Right atrium auricular region (tissue), 2 donors: ENCODE measurements around the gene ME3. TPM values are rescaled to one million over a fixed set of nuclear protein-coding genes. Genes with fewer than 3 reads are reported as not detected.
"Not testable (repeated sequence)": the region's sequence is repeated elsewhere in the genome, so short reads cannot be mapped to it uniquely, and the experiment has no call there.

Experiments
- DNase-seq: peaks from one replicate; pipeline ENCODE4 v3.0.0-alpha.2; 2019; ENCODE audit warnings: low spot score
- H3K27ac ChIP-seq, 2 donors: fragments of 200-600 bp; sonication (generic); 1 replicate in 1 of 2; 2 replicates in 1 of 2; pipeline ENCODE4 v1.5.1; 2016 to 2019
- H3K27me3 ChIP-seq, 2 donors: fragments of 200-600 bp; sonication (generic); one replicate each; pipeline versions ENCODE4 v1.5.1 to v1.6.0; 2017 to 2019
- H3K36me3 ChIP-seq: fragments of 200-600 bp; sonication (generic); one replicate; pipeline ENCODE4 v1.5.1; 2016
- H3K4me1 ChIP-seq, 2 donors: fragments of 200-600 bp; sonication (generic); one replicate each; pipeline versions ENCODE4 v1.5.1 to v1.6.0; 2017 to 2019
- H3K4me3 ChIP-seq, 2 donors: fragments of 200-600 bp; sonication (generic); 1 replicate in 1 of 2; 2 replicates in 1 of 2; pipeline ENCODE4 v1.5.1; 2017 to 2019; ENCODE audit warnings: mild to moderate bottlenecking in 1 of 2, moderate library complexity in 1 of 2
- H3K9me3 ChIP-seq, 2 donors: fragments of 200-600 bp; sonication (generic); one replicate each; pipeline ENCODE4 v1.5.1; 2019
- CTCF ChIP-seq, 2 donors: fragments of 200-600 bp; sonication (generic); IDR thresholded peaks; one replicate each; pipeline ENCODE4 v1.5.1; 2019; ENCODE audit warnings: antibody characterized with exemption in 2 of 2
- total RNA-seq, 2 donors: library from RNA; depleted of rRNA; stranded (reverse); fragments of >200 nt; gene quantifications; one replicate each; pipeline ENCODE4 v1.1.0, GENCODE V29; 2016

The ME3 gene
- total RNA-seq, 2 donors from 2014 or later = 20.5 to 33.1 TPM

DNA sequence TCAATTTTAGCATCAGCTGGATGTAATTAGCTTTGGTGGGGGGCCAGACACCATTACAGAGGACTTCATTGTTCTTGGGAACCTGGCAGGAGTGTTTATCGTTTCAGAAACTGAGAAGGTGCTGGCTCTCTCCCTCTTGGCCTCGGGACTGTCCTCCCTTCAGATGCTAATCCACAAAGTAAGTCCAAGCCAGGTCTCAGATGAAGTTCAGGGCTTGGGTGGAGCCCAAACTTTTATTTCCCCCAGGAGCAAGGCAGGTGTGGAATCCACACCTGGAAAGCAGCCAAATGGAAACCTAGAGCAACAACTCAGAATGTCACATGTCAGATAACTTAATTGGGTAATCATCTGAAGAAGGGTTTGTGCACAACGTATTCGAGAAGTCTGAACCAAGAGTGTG is 119.2 kb downstream of the ME3 start:
- H3K4me3 ChIP-seq = no peak overlapping the region
- H3K27ac ChIP-seq = peak overlapping the region; percentile 33 to 52
- H3K9me3 ChIP-seq = no peaks in the 10 kb centered on the region
- DNase-seq = no peak
- H3K4me1 ChIP-seq = peaks cover 0 to 47% of the 10 kb centered on the region in 2 donors
- TF ChIP-seq CTCF (IDR thresholded peaks at IDR 0.05) = no peak
- H3K36me3 ChIP-seq = no peaks in the 10 kb centered on the region
- no peaks in the 10 kb centered on the region for H3K27me3 ChIP-seq

GRCh38 chr11:86551288-86552092 is 120.9 kb downstream of the ME3 start:
- TF ChIP-seq CTCF (IDR thresholded peaks at IDR 0.05) = no peak
- Histone ChIP-seq H3K4me1 (peaks cover 0 to 49% of the 10 kb centered on the region in 2 donors), H3K27me3 (no peaks in the 10 kb centered on the region), H3K9me3 (no peaks in the 10 kb centered on the region), H3K4me3 (no peak overlapping the region), H3K27ac (peak overlapping the region; percentile 34 to 52), H3K36me3 (no peaks in the 10 kb centered on the region)
- DNase-seq = no peak

DNA sequence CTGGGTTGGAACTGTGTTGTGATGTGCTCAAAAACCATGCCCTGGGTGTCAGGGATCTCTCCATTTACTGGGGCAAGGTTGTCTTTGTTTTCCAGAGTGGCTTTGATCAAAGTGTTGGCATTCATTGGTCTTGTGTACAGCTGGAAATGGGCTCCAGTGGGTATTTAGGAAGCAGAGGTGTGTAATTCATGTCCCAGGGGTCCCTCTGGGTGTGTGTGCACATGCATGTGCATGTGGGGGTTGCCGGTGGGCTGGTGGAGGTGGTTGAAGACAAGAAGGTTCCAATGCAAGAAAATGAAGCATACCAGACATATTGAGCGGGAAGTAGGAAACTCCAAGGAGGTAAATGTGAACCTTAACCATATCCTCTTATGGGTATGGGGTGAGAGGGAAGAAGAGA is 121.7 kb downstream of the ME3 start:
- TF ChIP-seq CTCF (IDR thresholded peaks at IDR 0.05) = no peak
- Histone ChIP-seq H3K9me3 (no peaks in the 10 kb centered on the region), H3K4me1 (peaks cover 0 to 49% of the 10 kb centered on the region in 2 donors), H3K4me3 (no peak overlapping the region), H3K27ac (peak overlapping the region; percentile 34 to 52), H3K27me3 (no peaks in the 10 kb centered on the region), H3K36me3 (no peaks in the 10 kb centered on the region)
- DNase-seq = no peak

- Histone ChIP-seq H3K4me1 (peaks cover 0 to 49% of the 10 kb centered on the region in 2 donors), H3K27me3 (no peaks in the 10 kb centered on the region), H3K9me3 (no peaks in the 10 kb centered on the region), H3K4me3 (no peak overlapping the region), H3K36me3 (no peaks in the 10 kb centered on the region), H3K27ac (peak overlapping the region; percentile 64 to 71)
- DNase-seq = no peak
- no peak for TF ChIP-seq CTCF (IDR thresholded peaks at IDR 0.05)
Measured at GRCh38 chr11:86548271-86548917, 124.0 kb downstream of the ME3 start.

DNA sequence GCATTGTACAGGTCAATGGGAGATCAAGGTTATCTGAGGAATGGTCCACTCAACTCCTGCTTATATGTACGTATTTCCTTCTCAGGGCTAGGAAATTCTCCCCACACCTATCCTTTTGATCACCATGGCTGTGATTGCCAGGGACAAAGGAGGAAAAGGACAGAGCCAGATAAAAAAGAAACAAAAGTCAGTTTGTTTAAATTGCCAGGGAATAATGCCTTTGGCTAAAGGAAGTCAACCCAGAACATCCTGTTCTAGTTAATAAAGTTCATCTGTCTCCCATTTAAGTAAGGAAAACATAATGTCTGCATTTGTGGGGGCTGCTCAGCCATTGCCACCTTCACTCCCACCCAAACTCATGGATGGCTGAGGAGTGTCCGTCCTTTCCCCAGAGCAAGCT is 124.7 kb downstream of the ME3 start:
- peaks cover 0 to 49% of the 10 kb centered on the region in 2 donors for H3K4me1 ChIP-seq
- peak overlapping the region; percentile 64 to 71 for H3K27ac ChIP-seq
- no peak overlapping the region for H3K4me3 ChIP-seq
- H3K9me3 ChIP-seq = no peaks in the 10 kb centered on the region
- no peak for TF ChIP-seq CTCF (IDR thresholded peaks at IDR 0.05)
- H3K27me3 ChIP-seq = no peaks in the 10 kb centered on the region
- DNase-seq = no peak
- H3K36me3 ChIP-seq = no peaks in the 10 kb centered on the region

DNA sequence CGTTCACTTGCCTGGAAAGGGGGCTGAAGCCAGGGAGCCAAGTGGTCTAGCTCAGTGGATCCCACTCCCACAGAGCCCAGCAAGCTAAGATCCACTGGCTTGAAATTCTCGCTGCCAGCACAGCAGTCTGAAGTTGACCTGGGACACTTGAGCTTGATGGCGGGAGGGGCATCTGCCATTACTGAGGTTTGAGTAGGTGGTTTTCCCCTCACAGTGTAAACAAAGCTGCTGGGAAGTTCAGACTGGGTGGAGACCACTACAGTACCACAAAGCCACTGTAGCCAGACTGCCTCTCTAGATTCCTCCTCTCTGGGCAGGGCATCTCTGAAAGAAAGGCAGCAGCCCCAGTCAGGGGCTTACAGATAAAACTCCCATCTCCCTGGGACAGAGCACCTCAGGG is 131.1 kb downstream of the ME3 start:
- H3K4me3 ChIP-seq, H3K27me3 ChIP-seq: not testable (repeated sequence)

More for the DNA sequence above, 131.1 kb downstream of the ME3 start:
- not testable (repeated sequence) for H3K36me3 ChIP-seq, DNase-seq, H3K4me1 ChIP-seq, H3K27ac ChIP-seq, H3K9me3 ChIP-seq
